Measurements from ENCODE around the gene TIMM22.
"Not testable (repeated sequence)": the region's sequence is repeated elsewhere in the genome, so short reads cannot be mapped to it uniquely, and the experiment has no call there.

Gene TIMM22

DNA sequence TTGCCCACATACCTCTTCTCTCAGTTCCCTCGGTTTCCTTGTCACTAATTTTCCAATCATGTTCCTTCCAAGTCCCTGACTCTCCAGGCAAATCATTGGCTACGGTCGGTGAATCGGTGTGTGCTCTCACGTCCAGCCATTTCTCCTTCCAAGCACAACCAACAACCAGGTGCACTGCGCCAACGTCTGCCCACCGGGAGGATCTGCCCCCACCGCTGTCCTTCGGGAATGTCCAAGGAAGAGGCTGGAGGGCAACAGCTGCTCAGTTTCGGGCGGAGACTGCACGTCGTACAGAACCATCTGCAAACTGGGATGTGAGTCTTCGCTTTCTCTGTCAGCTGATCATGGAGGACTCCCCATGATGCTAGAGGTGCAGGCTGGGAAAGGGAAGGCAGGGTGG lies 9.0 kb upstream of the TIMM22 start:
- H3K4me3 ChIP-seq (ENCODE audit: low read depth in 1 of 2, low read length in 2 of 2): no peak overlapping the region
- no peaks in the 10 kb centered on the region for H3K4me1 ChIP-seq (ENCODE audit: control insufficient read depth in 1 of 2, insufficient read depth in 2 of 2, low read length in 2 of 2)
- no peak overlapping the region for H3K27ac ChIP-seq (ENCODE audit: low read length)
- no peaks in the 10 kb centered on the region for H3K27me3 ChIP-seq (ENCODE audit: low read depth, low read length)
- no peaks in the 10 kb centered on the region for H3K9me3 ChIP-seq (ENCODE audit: control insufficient read depth in 1 of 2, low read length in 2 of 2)
- H3K36me3 ChIP-seq (ENCODE audit: control insufficient read depth in 1 of 2, insufficient read depth in 2 of 2, low read length in 2 of 2): no peaks in the 10 kb centered on the region

DNA sequence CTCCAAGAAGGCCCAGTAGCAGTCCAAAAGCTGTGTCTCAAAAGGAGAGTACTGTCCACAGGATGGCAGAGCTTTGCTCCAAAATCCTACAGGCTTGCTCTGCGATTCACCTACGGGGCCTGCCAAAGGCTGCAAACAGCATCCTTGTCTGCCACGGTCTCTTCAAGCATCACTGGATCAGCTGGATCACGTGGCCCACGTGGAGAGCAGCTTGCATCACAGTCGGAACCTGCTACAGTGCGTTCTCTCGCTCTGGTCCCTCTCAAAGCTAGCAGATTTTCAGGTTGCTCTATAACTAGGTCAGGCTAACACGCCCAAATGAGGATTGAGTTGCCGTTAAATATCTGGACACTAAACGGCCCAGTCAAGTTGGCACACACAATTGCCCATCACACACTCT lies 8.4 kb upstream of the TIMM22 start:
- Histone ChIP-seq H3K4me3 (ENCODE audit: low read depth in 1 of 2, low read length in 2 of 2) (no peak overlapping the region), H3K27me3 (ENCODE audit: low read depth, low read length) (no peaks in the 10 kb centered on the region), H3K4me1 (ENCODE audit: control insufficient read depth in 1 of 2, insufficient read depth in 2 of 2, low read length in 2 of 2) (no peaks in the 10 kb centered on the region), H3K36me3 (ENCODE audit: control insufficient read depth in 1 of 2, insufficient read depth in 2 of 2, low read length in 2 of 2) (no peaks in the 10 kb centered on the region), H3K27ac (ENCODE audit: low read length) (no peak overlapping the region), H3K9me3 (ENCODE audit: control insufficient read depth in 1 of 2, low read length in 2 of 2) (no peaks in the 10 kb centered on the region)

GRCh38 chr17:992933-993332 lies 4.0 kb upstream of the TIMM22 start:
- no peaks in the 10 kb centered on the region for H3K27me3 ChIP-seq (ENCODE audit: low read depth, low read length)
- H3K4me3 ChIP-seq (ENCODE audit: low read depth in 1 of 2, low read length in 2 of 2): no peak overlapping the region
- no peaks in the 10 kb centered on the region for H3K9me3 ChIP-seq (ENCODE audit: control insufficient read depth in 1 of 2, low read length in 2 of 2)
- H3K4me1 ChIP-seq (ENCODE audit: control insufficient read depth in 1 of 2, insufficient read depth in 2 of 2, low read length in 2 of 2): peaks cover 5 to 6% of the 10 kb centered on the region in 2 donors
- H3K27ac ChIP-seq (ENCODE audit: low read length): no peak overlapping the region
- no peaks in the 10 kb centered on the region for H3K36me3 ChIP-seq (ENCODE audit: control insufficient read depth in 1 of 2, insufficient read depth in 2 of 2, low read length in 2 of 2)

DNA sequence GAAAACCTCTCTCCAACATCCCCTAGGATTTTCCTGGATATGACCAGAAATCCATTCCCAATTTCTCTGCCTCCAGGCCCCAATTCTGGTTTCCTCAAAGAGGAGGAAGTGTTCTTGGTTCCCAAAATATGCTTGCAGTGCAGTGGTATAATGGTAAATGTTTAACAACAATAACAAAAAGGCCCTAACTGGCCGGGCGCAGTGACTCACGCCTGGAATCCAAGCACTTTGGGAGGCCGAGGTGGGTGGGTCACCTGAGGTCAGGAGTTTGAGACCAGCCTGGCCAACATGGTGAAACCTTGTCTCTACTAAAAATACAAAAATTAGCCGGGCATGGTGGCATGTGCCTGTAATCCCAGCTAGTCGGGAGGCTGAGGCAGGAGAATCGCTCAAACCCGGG lies 1.6 kb upstream of the TIMM22 start:
- not testable (repeated sequence) for H3K27me3 ChIP-seq (ENCODE audit: low read depth, low read length); H3K4me3 ChIP-seq (ENCODE audit: low read depth in 1 of 2, low read length in 2 of 2); H3K9me3 ChIP-seq (ENCODE audit: control insufficient read depth in 1 of 2, low read length in 2 of 2); H3K27ac ChIP-seq (ENCODE audit: low read length); H3K36me3 ChIP-seq (ENCODE audit: control insufficient read depth in 1 of 2, insufficient read depth in 2 of 2, low read length in 2 of 2)
- peaks cover 9 to 20% of the 10 kb centered on the region in 2 donors for H3K4me1 ChIP-seq (ENCODE audit: control insufficient read depth in 1 of 2, insufficient read depth in 2 of 2, low read length in 2 of 2)

- Histone ChIP-seq H3K27ac (ENCODE audit: low read length) (peak overlapping the region; percentile 14), H3K9me3 (ENCODE audit: control insufficient read depth in 1 of 2, low read length in 2 of 2) (no peaks in the 10 kb centered on the region), H3K4me1 (ENCODE audit: control insufficient read depth in 1 of 2, insufficient read depth in 2 of 2, low read length in 2 of 2) (peaks cover 30 to 48% of the 10 kb centered on the region in 2 donors), H3K27me3 (ENCODE audit: low read depth, low read length) (no peaks in the 10 kb centered on the region), H3K4me3 (ENCODE audit: low read depth in 1 of 2, low read length in 2 of 2) (peak overlapping the region; percentile 95 to 100), H3K36me3 (ENCODE audit: control insufficient read depth in 1 of 2, insufficient read depth in 2 of 2, low read length in 2 of 2) (peaks cover 14 to 17% of the 10 kb centered on the region in 2 donors)
Measured at GRCh38 chr17:998111-998510, 1.2 kb downstream of the TIMM22 start.

- H3K9me3 ChIP-seq (ENCODE audit: control insufficient read depth in 1 of 2, low read length in 2 of 2): no peaks in the 10 kb centered on the region
- peaks cover 30 to 75% of the 10 kb centered on the region in 2 donors for H3K4me1 ChIP-seq (ENCODE audit: control insufficient read depth in 1 of 2, insufficient read depth in 2 of 2, low read length in 2 of 2)
- H3K27me3 ChIP-seq (ENCODE audit: low read depth, low read length): no peaks in the 10 kb centered on the region
- H3K36me3 ChIP-seq (ENCODE audit: control insufficient read depth in 1 of 2, insufficient read depth in 2 of 2, low read length in 2 of 2): peaks cover 14 to 20% of the 10 kb centered on the region in 2 donors
- no peak overlapping the region for H3K4me3 ChIP-seq (ENCODE audit: low read depth in 1 of 2, low read length in 2 of 2)
- H3K27ac ChIP-seq (ENCODE audit: low read length): peak overlapping the region; percentile 43
Measured at GRCh38 chr17:1000597-1001461, 3.9 kb downstream of the TIMM22 start.

GRCh38 chr17:1001640-1002411 lies 4.9 kb downstream of the TIMM22 start:
- Histone ChIP-seq H3K9me3 (ENCODE audit: control insufficient read depth in 1 of 2, low read length in 2 of 2) (no peaks in the 10 kb centered on the region), H3K27ac (ENCODE audit: low read length) (peak overlapping the region; percentile 43), H3K27me3 (ENCODE audit: low read depth, low read length) (no peaks in the 10 kb centered on the region), H3K4me3 (ENCODE audit: low read depth in 1 of 2, low read length in 2 of 2) (peak overlapping the region in 1 of 2 donors; percentile 31), H3K36me3 (ENCODE audit: control insufficient read depth in 1 of 2, insufficient read depth in 2 of 2, low read length in 2 of 2) (peaks cover 14 to 20% of the 10 kb centered on the region in 2 donors), H3K4me1 (ENCODE audit: control insufficient read depth in 1 of 2, insufficient read depth in 2 of 2, low read length in 2 of 2) (peaks cover 33 to 84% of the 10 kb centered on the region in 2 donors)

DNA sequence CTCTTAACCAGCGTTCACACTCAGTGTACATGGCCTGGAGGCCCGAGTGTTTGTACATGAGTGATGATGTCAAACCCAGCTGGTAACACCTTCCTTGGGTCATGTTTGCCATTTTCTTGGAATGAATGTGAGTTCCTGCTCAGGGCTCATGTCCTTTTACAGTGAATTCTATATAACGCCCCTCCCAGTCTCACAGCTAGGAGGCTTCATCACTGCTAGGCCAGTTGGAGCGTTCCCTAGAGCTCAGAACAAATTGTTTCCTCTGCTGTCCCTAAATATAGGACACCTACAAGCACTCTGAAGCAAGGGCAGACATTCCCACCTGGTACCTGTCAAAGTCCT lies 5.5 kb downstream of the TIMM22 start:
- Histone ChIP-seq H3K27ac (ENCODE audit: low read length) (peak overlapping the region; percentile 43), H3K4me1 (ENCODE audit: control insufficient read depth in 1 of 2, insufficient read depth in 2 of 2, low read length in 2 of 2) (peaks cover 33 to 88% of the 10 kb centered on the region in 2 donors), H3K27me3 (ENCODE audit: low read depth, low read length) (no peaks in the 10 kb centered on the region), H3K36me3 (ENCODE audit: control insufficient read depth in 1 of 2, insufficient read depth in 2 of 2, low read length in 2 of 2) (peaks cover 18 to 25% of the 10 kb centered on the region in 2 donors), H3K9me3 (ENCODE audit: control insufficient read depth in 1 of 2, low read length in 2 of 2) (no peaks in the 10 kb centered on the region), H3K4me3 (ENCODE audit: low read depth in 1 of 2, low read length in 2 of 2) (no peak overlapping the region)

DNA sequence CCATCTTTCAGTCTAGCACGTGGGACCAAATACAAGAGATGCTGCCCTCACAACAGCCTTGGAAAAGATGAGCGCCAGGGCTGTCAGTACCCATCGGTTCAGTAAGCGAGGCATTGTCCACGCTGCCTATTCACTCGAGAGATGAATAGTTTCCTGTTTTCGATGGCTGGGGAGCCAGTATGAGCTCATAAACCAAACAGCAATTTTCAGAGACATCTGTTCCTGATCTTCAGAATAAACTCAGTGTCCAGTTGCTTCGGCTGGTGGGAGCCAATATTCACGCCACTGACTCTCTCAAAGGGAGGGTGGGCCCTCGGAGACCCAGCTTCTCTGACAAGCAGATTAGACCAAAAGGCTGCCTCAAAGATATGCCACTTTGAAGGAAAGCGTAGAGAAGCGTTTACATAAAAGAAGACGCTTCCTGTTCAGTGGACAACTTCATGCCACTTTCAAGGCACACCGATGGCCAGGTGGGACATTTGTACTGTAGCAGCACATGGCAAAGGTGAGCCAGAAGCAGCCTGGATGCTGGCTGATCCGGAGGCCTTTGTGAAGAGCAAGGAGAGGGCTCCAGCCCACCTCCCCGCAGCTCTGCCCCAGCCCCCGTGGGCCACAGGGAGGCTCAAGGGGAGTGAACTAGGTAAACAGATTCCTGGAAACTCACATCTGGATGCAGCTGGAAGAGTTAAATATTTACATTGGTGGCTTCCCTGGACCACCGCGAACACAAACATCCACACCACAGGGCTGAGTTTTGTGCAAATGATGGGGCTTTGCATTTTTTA lies 6.0 kb downstream of the TIMM22 start:
- H3K4me1 ChIP-seq (ENCODE audit: control insufficient read depth in 1 of 2, insufficient read depth in 2 of 2, low read length in 2 of 2): peaks cover 28 to 85% of the 10 kb centered on the region in 2 donors
- H3K4me3 ChIP-seq (ENCODE audit: low read depth in 1 of 2, low read length in 2 of 2): no peak overlapping the region
- no peaks in the 10 kb centered on the region for H3K9me3 ChIP-seq (ENCODE audit: control insufficient read depth in 1 of 2, low read length in 2 of 2)
- H3K27ac ChIP-seq (ENCODE audit: low read length): peak overlapping the region; percentile 43
- peaks cover 22 to 30% of the 10 kb centered on the region in 2 donors for H3K36me3 ChIP-seq (ENCODE audit: control insufficient read depth in 1 of 2, insufficient read depth in 2 of 2, low read length in 2 of 2)
- no peaks in the 10 kb centered on the region for H3K27me3 ChIP-seq (ENCODE audit: low read depth, low read length)

DNA sequence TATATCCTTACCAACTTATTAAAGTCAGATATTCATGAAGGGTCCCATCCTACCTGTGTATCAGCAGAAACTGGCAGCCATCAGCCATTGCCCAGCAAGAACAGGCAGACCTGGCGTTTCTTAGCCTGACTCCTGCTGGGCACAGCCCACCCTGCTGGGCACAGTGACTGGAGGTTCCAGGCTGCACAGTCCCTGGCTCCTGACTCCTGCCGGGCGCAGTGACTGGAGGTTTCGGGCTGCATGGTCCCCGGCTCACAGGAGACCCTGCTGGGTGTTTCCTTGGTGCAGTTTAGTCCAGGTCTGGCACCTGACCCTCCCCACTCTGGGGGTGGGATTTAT lies 6.7 kb downstream of the TIMM22 start:
- Histone ChIP-seq H3K36me3 (ENCODE audit: control insufficient read depth in 1 of 2, insufficient read depth in 2 of 2, low read length in 2 of 2) (peaks cover 26 to 36% of the 10 kb centered on the region in 2 donors), H3K27ac (ENCODE audit: low read length) (no peak overlapping the region), H3K27me3 (ENCODE audit: low read depth, low read length) (no peaks in the 10 kb centered on the region), H3K4me1 (ENCODE audit: control insufficient read depth in 1 of 2, insufficient read depth in 2 of 2, low read length in 2 of 2) (peaks cover 25 to 80% of the 10 kb centered on the region in 2 donors), H3K4me3 (ENCODE audit: low read depth in 1 of 2, low read length in 2 of 2) (no peak overlapping the region), H3K9me3 (ENCODE audit: control insufficient read depth in 1 of 2, low read length in 2 of 2) (no peaks in the 10 kb centered on the region)

Measured in muscle layer of duodenum (tissue), 2 donors.